Measurements from ENCODE around the gene AGAP1.

The AGAP1 gene

DNA sequence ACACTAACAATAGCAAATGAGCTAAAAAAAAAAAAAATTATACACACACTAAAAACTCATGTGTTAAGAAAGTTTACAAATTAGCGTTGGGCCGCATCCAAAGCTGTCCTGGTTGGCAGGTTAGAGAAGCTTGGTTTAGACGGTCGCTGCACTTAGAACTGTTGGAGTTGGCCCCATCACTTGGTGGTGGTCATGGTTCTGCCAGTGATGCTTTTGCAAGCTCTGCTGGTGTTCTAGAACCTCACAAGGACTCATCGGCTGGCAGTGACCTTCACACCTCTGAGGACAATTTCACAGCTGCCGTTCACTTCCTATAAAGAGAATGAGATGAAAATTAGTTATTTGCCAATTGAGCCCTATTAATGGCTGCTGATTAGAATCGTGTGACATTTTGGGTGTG, 229.0 kb downstream of the AGAP1 start:
- no peak overlapping the region for H3K4me3 ChIP-seq (ENCODE audit: low read length)
- H3K27me3 ChIP-seq (ENCODE audit: control insufficient read depth, insufficient read depth, low read length), result no peaks in the 10 kb centered on the region
- H3K36me3 ChIP-seq (ENCODE audit: control insufficient read depth, insufficient read depth, low read length), result no peaks in the 10 kb centered on the region
- H3K4me1 ChIP-seq (ENCODE audit: control insufficient read depth, insufficient read depth, low read length), result peaks cover 14% of the 10 kb centered on the region
- no peak overlapping the region for H3K9ac ChIP-seq (ENCODE audit: low read length)
- H3K9me3 ChIP-seq (ENCODE audit: control insufficient read depth, low read length), result no peaks in the 10 kb centered on the region

GRCh38 chr2:235723371-235723770, 229.5 kb downstream of the AGAP1 start:
- H3K4me3 ChIP-seq (ENCODE audit: low read length), result no peak overlapping the region
- no peaks in the 10 kb centered on the region for H3K36me3 ChIP-seq (ENCODE audit: control insufficient read depth, insufficient read depth, low read length)
- no peak overlapping the region for H3K9ac ChIP-seq (ENCODE audit: low read length)
- H3K4me1 ChIP-seq (ENCODE audit: control insufficient read depth, insufficient read depth, low read length), result peaks cover 14% of the 10 kb centered on the region
- H3K27me3 ChIP-seq (ENCODE audit: control insufficient read depth, insufficient read depth, low read length), result no peaks in the 10 kb centered on the region
- H3K9me3 ChIP-seq (ENCODE audit: control insufficient read depth, low read length), result no peaks in the 10 kb centered on the region

DNA sequence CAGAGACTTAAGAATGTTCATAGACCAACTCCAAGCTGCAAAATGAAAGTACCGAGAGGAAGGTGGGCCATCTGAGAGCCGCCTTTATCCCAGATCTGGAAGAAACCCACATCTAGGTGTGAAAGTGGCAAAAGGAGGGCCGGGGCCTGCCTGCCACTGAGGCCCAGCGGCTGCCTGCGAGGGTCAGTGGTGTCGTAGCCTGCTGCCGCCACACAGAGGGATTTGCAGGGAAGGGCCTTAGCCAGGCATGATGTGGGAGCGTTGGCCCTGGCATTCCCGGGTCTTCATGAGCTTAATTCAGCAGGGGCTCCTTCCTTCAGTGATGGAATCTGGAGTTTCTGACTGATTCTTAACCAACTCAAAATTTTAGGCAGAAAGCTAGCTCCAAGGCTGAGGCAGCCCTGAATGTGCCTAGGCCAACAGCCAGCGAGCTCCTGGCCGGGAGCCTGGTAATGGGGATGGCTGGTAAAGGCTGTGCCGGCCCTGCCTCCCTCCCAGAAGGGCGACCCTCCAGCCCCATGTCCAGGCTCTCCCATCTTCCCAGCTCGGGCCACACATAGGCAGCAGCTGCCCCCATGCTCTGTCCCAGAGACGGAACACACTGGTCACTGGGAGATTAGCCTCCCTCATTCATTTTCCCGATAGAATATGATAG, 230.1 kb downstream of the AGAP1 start:
- no peak overlapping the region for H3K4me3 ChIP-seq (ENCODE audit: low read length)
- no peaks in the 10 kb centered on the region for H3K9me3 ChIP-seq (ENCODE audit: control insufficient read depth, low read length)
- peaks cover 14% of the 10 kb centered on the region for H3K4me1 ChIP-seq (ENCODE audit: control insufficient read depth, insufficient read depth, low read length)
- no peaks in the 10 kb centered on the region for H3K27me3 ChIP-seq (ENCODE audit: control insufficient read depth, insufficient read depth, low read length)
- H3K36me3 ChIP-seq (ENCODE audit: control insufficient read depth, insufficient read depth, low read length), result no peaks in the 10 kb centered on the region
- H3K9ac ChIP-seq (ENCODE audit: low read length), result no peak overlapping the region

DNA sequence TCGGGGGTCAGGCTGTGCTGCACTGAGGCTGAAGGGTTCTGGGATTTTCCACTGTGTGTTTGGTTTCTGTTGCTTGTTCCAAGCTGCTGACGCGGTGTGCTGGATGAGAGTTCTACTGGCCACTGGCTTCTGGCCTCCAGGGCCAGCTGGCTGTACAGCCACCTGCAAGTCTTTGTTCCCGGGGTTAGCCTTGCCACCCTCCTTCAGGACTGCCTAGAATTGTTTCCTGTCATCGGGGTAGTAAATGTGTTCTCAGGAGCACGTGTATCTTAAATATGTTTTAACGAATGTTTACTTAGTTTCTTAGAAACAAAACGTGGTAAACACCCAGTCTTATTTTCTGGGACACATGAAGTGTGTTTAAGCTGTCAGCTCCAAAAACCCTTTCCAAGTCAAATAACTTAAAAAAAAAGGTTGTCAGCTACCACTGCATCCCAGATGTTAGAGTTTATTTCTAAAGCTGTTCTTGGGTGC, 231.2 kb downstream of the AGAP1 start:
- Histone ChIP-seq H3K27me3 (ENCODE audit: control insufficient read depth, insufficient read depth, low read length) (no peaks in the 10 kb centered on the region), H3K9me3 (ENCODE audit: control insufficient read depth, low read length) (no peaks in the 10 kb centered on the region), H3K4me3 (ENCODE audit: low read length) (no peak overlapping the region), H3K9ac (ENCODE audit: low read length) (no peak overlapping the region), H3K36me3 (ENCODE audit: control insufficient read depth, insufficient read depth, low read length) (no peaks in the 10 kb centered on the region), H3K4me1 (ENCODE audit: control insufficient read depth, insufficient read depth, low read length) (peaks cover 12% of the 10 kb centered on the region)

GRCh38 chr2:235725841-235726240, 232.0 kb downstream of the AGAP1 start:
- Histone ChIP-seq H3K4me1 (ENCODE audit: control insufficient read depth, insufficient read depth, low read length) (peaks cover 7% of the 10 kb centered on the region), H3K36me3 (ENCODE audit: control insufficient read depth, insufficient read depth, low read length) (no peaks in the 10 kb centered on the region), H3K27me3 (ENCODE audit: control insufficient read depth, insufficient read depth, low read length) (no peaks in the 10 kb centered on the region), H3K9ac (ENCODE audit: low read length) (no peak overlapping the region), H3K9me3 (ENCODE audit: control insufficient read depth, low read length) (no peaks in the 10 kb centered on the region), H3K4me3 (ENCODE audit: low read length) (no peak overlapping the region)

GRCh38 chr2:235726554-235726953, 232.7 kb downstream of the AGAP1 start:
- no peaks in the 10 kb centered on the region for H3K27me3 ChIP-seq (ENCODE audit: control insufficient read depth, insufficient read depth, low read length)
- no peaks in the 10 kb centered on the region for H3K9me3 ChIP-seq (ENCODE audit: control insufficient read depth, low read length)
- H3K4me3 ChIP-seq (ENCODE audit: low read length), result no peak overlapping the region
- H3K4me1 ChIP-seq (ENCODE audit: control insufficient read depth, insufficient read depth, low read length), result peaks cover 7% of the 10 kb centered on the region
- no peak overlapping the region for H3K9ac ChIP-seq (ENCODE audit: low read length)
- H3K36me3 ChIP-seq (ENCODE audit: control insufficient read depth, insufficient read depth, low read length), result no peaks in the 10 kb centered on the region

DNA sequence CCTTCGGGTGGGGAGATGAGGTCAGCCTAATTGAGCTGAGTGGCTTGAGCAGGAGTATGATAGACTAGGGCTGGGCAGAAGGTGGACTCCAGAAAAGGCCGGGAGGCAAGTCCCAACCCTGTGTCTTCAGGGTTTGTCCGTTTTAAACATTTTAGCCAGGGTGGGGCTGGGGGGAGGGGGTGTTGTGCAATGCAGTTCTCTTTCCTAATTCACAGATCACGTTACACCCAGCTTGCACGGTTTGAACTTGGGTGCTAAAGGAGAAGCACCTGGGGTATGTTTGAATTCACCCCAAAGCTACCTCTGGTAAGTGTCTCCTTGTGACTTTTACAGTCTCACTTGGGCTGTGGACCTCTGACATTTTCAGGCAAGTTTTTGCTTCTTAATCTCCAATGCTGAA, 233.3 kb downstream of the AGAP1 start:
- Histone ChIP-seq H3K4me1 (ENCODE audit: control insufficient read depth, insufficient read depth, low read length) (peaks cover 7% of the 10 kb centered on the region), H3K9ac (ENCODE audit: low read length) (no peak overlapping the region), H3K36me3 (ENCODE audit: control insufficient read depth, insufficient read depth, low read length) (no peaks in the 10 kb centered on the region), H3K4me3 (ENCODE audit: low read length) (no peak overlapping the region), H3K9me3 (ENCODE audit: control insufficient read depth, low read length) (no peaks in the 10 kb centered on the region), H3K27me3 (ENCODE audit: control insufficient read depth, insufficient read depth, low read length) (no peaks in the 10 kb centered on the region)

DNA sequence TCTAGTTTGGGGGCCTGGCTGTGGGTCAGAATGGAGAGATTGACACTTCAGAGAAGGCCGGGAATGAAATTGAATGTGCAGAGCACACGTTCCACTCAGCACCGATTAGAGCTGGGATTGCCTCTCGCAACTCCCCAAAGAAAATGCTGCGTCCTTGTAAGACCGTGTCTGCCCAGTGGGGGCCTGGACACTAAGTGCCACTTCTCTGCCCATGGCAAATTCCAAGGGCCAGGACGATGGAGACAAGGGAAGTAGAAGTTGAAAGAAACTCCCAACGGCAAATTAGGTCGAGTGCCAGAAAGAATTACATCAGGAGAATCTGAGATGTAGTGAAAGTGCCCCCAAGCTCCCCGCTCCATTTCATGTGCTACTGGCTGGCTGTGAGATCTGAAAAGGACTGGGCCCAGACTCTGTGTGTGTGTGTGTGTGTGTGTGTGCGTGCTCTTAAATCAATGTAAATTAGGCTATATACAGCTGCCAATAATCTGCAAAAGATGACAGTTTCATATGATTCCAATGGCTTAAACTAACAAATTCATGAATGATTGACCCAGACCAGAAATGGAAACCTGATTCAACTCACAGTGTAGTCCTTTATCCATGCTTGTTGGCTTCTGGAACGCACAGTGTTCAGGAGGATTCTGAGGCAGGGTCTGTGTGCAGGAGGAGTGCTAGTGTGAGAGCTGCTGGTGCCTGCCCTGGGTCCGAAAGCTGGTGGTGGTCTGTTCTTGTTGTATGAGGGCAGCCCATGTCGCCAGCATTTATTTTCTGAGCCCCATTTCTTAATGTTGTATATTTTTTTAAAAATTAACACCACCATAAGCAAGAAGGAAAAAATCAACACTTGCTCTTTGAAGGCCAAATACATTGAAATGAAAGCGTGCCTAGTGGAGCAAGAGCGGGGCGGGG, 234.3 kb downstream of the AGAP1 start:
- Histone ChIP-seq H3K4me1 (ENCODE audit: control insufficient read depth, insufficient read depth, low read length) (peaks cover 7% of the 10 kb centered on the region), H3K36me3 (ENCODE audit: control insufficient read depth, insufficient read depth, low read length) (no peaks in the 10 kb centered on the region), H3K9me3 (ENCODE audit: control insufficient read depth, low read length) (no peaks in the 10 kb centered on the region), H3K27me3 (ENCODE audit: control insufficient read depth, insufficient read depth, low read length) (no peaks in the 10 kb centered on the region), H3K4me3 (ENCODE audit: low read length) (no peak overlapping the region), H3K9ac (ENCODE audit: low read length) (no peak overlapping the region)

DNA sequence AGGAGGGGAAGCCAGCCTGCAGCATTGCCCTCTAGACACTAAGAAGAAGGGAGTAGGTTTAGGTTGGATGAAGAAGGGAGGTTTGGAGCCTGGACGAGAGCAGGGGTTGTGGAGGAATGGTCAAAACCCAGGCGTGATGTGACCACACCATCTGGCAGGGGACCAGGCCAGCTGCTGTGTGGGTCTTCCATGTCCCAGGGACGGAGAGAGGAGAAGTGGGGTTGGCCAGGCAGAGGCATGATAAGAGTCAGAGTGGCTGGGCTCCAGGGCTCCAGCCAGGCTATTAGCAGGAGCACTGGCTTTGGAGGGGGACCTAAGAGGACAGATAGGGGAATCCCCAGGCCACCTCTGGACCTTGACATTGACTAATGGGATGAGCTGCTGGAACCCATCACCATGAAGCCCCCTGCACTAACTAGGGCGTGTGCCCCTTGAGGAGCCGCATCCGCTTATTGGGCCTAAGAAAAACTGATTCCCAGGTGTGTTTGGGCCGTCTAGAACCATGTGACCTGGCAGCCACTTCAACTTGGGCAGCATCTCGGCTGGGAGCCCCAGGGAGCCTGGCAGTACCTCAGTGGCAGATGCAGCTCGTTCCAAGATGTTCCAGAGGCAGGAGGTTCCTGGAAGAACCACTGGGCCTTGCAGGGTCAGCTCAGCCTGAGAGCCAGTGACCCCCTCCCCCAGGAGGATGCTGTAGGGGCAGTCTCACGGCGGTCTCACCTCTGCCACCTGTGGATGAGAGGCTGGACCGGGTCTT, 235.1 kb downstream of the AGAP1 start:
- Histone ChIP-seq H3K27me3 (ENCODE audit: control insufficient read depth, insufficient read depth, low read length) (no peaks in the 10 kb centered on the region), H3K36me3 (ENCODE audit: control insufficient read depth, insufficient read depth, low read length) (no peaks in the 10 kb centered on the region), H3K4me3 (ENCODE audit: low read length) (no peak overlapping the region), H3K9me3 (ENCODE audit: control insufficient read depth, low read length) (no peaks in the 10 kb centered on the region), H3K4me1 (ENCODE audit: control insufficient read depth, insufficient read depth, low read length) (peaks cover 7% of the 10 kb centered on the region), H3K9ac (ENCODE audit: low read length) (no peak overlapping the region)

GRCh38 chr2:235729557-235729947, 235.7 kb downstream of the AGAP1 start:
- no peaks in the 10 kb centered on the region for H3K9me3 ChIP-seq (ENCODE audit: control insufficient read depth, low read length)
- H3K27me3 ChIP-seq (ENCODE audit: control insufficient read depth, insufficient read depth, low read length), result no peaks in the 10 kb centered on the region
- no peak overlapping the region for H3K4me3 ChIP-seq (ENCODE audit: low read length)
- no peak overlapping the region for H3K9ac ChIP-seq (ENCODE audit: low read length)
- H3K4me1 ChIP-seq (ENCODE audit: control insufficient read depth, insufficient read depth, low read length), result peaks cover 5% of the 10 kb centered on the region
- H3K36me3 ChIP-seq (ENCODE audit: control insufficient read depth, insufficient read depth, low read length), result no peaks in the 10 kb centered on the region

DNA sequence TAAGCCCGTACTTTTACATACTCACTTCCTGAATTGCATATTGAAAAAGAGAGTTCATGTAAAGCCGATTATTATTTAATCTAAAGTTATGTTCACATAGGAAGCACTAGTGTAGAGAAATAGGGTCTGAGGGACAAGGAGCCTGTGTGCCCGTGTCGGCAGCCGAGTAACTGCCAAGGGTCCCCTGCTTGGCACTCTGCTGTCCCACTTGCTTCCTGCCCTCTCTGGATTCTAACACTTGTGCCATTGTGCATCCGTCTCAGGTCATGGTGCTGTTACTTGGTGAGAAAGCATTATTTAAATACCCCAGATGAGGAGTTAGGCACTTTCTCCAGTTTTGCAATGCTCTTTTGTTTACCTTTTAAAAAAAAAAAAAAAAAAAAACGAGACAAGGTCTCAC, 236.3 kb downstream of the AGAP1 start:
- no peaks in the 10 kb centered on the region for H3K4me1 ChIP-seq (ENCODE audit: control insufficient read depth, insufficient read depth, low read length)
- H3K27me3 ChIP-seq (ENCODE audit: control insufficient read depth, insufficient read depth, low read length), result no peaks in the 10 kb centered on the region
- no peak overlapping the region for H3K9ac ChIP-seq (ENCODE audit: low read length)
- H3K9me3 ChIP-seq (ENCODE audit: control insufficient read depth, low read length), result no peaks in the 10 kb centered on the region
- no peak overlapping the region for H3K4me3 ChIP-seq (ENCODE audit: low read length)
- no peaks in the 10 kb centered on the region for H3K36me3 ChIP-seq (ENCODE audit: control insufficient read depth, insufficient read depth, low read length)

DNA sequence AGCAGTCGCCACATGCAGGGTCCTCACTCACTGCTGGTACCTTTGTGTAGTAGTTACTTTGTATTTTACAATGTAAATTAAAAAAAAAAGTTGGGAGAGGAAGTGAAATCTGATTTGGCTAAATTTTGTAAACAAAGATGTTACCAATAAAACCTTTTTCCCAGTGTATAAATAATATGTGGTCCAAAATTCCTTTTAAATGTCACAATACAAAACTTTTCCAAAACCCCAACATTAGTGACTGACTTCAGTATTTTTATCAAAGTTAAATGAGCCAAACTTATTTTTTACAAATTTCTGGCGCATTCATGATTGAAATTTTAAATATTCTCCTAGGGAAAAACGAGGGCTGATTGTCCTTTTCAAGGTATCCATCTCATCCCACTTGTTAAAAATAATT, 239.9 kb downstream of the AGAP1 start:
- H3K9me3 ChIP-seq (ENCODE audit: control insufficient read depth, low read length), result no peaks in the 10 kb centered on the region
- H3K36me3 ChIP-seq (ENCODE audit: control insufficient read depth, insufficient read depth, low read length), result no peaks in the 10 kb centered on the region
- H3K27me3 ChIP-seq (ENCODE audit: control insufficient read depth, insufficient read depth, low read length), result no peaks in the 10 kb centered on the region
- no peak overlapping the region for H3K9ac ChIP-seq (ENCODE audit: low read length)
- H3K4me3 ChIP-seq (ENCODE audit: low read length), result no peak overlapping the region
- no peaks in the 10 kb centered on the region for H3K4me1 ChIP-seq (ENCODE audit: control insufficient read depth, insufficient read depth, low read length)

All from mucosa of stomach (tissue), 1 donor.